A549 treated with Mapracorat at 1 μM for 4 hours (cell line): ENCODE data around the gene DPEP2NB. TPM values are rescaled to one million over a fixed set of nuclear protein-coding genes. Genes with fewer than 3 reads are reported as not detected.

Source experiments
- total RNA-seq: library from RNA; stranded (reverse); fragments of 200-300 nt; extraction: Qiagen RNA extraction; gene quantifications from 5 replicates; pipeline ENCODE4 v1.2.3, GENCODE V29; 2022

DPEP2NB gene
- total RNA-seq, result not detected in 5 replicates

DNA sequence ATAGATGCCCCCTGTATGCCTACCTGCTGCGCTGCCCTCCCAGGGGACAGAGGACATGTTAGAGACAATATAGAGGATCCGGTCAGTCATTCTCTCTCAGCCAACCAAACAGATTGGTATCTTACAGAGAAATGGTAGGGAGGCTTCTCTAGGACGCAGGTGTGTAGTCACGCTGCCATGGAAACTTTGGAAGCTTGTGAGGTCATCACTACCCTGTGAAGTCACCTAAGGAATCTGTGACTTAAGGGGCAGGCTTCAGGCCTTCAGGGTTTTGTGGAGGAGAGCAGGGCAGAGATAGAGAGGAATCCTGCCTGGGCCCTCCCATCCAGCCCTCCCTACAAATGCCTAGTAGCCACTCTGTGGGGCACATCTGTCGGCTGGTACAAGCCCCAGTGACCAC, at the start of gene DPEP2NB:
DPEP2NB (minus strand) TSS at position 231 of the 400 bp plus-strand sequence; CDS start at position 90, 141 bp downstream.

DNA sequence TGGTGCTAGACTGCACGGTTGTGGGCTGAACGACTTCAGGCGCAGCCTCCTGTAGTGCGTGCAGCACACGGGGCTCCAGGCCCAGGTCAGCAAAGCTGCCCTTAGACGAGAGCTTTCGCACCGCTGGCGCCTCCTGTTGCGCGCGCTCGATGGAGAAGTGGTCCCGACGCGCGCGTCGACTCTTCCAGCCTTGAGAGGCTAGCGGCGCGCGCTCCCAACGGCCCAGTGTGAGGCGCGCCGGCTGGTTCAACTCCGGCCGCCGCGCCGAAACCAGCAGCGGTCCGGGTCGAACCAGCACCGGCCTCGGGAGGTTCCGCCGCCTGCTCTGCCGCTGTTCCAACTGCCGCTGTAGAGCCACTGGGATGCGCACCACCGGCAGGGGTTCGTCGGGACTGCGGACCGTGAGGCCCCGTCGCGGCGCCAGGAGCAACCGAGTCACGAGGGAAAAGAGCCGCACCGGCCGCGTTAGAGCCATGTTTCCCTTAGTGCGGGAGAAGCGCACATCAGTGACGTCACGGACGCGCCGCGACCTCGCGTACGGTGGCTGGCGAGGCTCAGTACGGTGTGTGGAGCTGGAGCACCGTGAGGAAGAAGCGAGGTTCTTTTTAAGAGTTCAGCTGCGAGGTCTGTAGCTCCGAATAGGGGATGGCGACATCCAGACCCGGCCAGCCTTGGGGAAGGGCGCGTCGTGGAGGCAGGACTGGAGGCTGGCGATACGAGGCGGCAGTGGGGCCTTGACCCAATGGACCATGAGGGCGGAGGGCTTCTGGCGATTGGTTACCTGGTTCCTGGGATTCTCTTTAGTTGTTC, 7.2 kb upstream of the DPEP2NB start, which contains the start of the genes DDX28 and DUS2:
DDX28 (minus strand) TSS at position 505 of the 810 bp plus-strand sequence; CDS start at position 475, 30 bp downstream.
DUS2 (plus strand) TSS at position 557 of the 810 bp plus-strand sequence. CDS start 14,740 bp downstream, outside the sequence.

GRCh38 chr16:67998779-67999688, 16.7 kb downstream of the DPEP2NB start, which contains the start of gene DPEP2:
Gene DPEP2 (minus strand): TSS chr16:67999484. CDS start chr16:67993212, 6,272 bp downstream.

GRCh38 chr16:67979955-67980678, 35.6 kb downstream of the DPEP2NB start, which contains the start of gene DPEP3:
Gene DPEP3 (minus strand): TSS chr16:67980499. CDS start chr16:67980380, 119 bp downstream.

GRCh38 chr16:67968400-67969253, 47.1 kb downstream of the DPEP2NB start, which contains the start of gene SLC12A4:
Gene SLC12A4 (minus strand): TSS chr16:67968637. CDS start chr16:67968553, 84 bp downstream.

Other genes with a start within 250 kb of the DPEP2NB start
- gene RANBP10, start 209.4 kb downstream of the DPEP2NB start, total RNA-seq, result 8.0 to 9.6 TPM (median 8.5 TPM) in 5 replicates
- 0.39 to 0.64 TPM (median 0.47 TPM) in 5 replicates for gene TSNAXIP1, start 209.0 kb downstream of the DPEP2NB start, total RNA-seq
- 24.3 to 41.1 TPM (median 39.8 TPM) in 5 replicates for gene THAP11, start 173.6 kb downstream of the DPEP2NB start, total RNA-seq
- gene NUTF2, start 169.0 kb downstream of the DPEP2NB start, total RNA-seq, result 226 to 277 TPM (median 235 TPM) in 5 replicates
- 23.7 to 32.7 TPM (median 28.6 TPM) in 5 replicates for gene CENPT, start 168.2 kb downstream of the DPEP2NB start, total RNA-seq
- 53.8 to 72.4 TPM (median 64.2 TPM) in 5 replicates for gene EDC4, start 142.9 kb downstream of the DPEP2NB start, total RNA-seq
- gene NRN1L, start 131.0 kb downstream of the DPEP2NB start, total RNA-seq, result 0.29 TPM in 1 of 5 replicates, not detected in the others
- gene PSKH1, start 122.7 kb downstream of the DPEP2NB start, total RNA-seq, result 11.1 to 17.4 TPM (median 14.4 TPM) in 5 replicates
- 1.3 to 1.9 TPM (median 1.4 TPM) in 5 replicates for gene CTRL, start 84.0 kb downstream of the DPEP2NB start, total RNA-seq
- gene PSMB10, start 79.1 kb downstream of the DPEP2NB start, total RNA-seq, result 40.2 to 55.7 TPM (median 49.8 TPM) in 5 replicates
- 8.6 to 15.1 TPM (median 13.1 TPM) in 5 replicates for gene LCAT, start 71.8 kb downstream of the DPEP2NB start, total RNA-seq
- 23.7 to 39.8 TPM (median 34.1 TPM) in 5 replicates for gene SLC12A4, start 47.3 kb downstream of the DPEP2NB start, total RNA-seq
- gene DPEP3, start 35.4 kb downstream of the DPEP2NB start, total RNA-seq, result not detected in 5 replicates
- gene DPEP2, start 16.4 kb downstream of the DPEP2NB start, total RNA-seq, result not detected in 5 replicates
- 17.7 to 20.1 TPM (median 20.0 TPM) in 5 replicates for gene DDX28, start 7.3 kb upstream of the DPEP2NB start, total RNA-seq
- 14.5 to 17.1 TPM (median 16.6 TPM) in 5 replicates for gene DUS2, start 7.4 kb upstream of the DPEP2NB start, total RNA-seq
- gene NFATC3, start 69.5 kb upstream of the DPEP2NB start, total RNA-seq, result 12.3 to 15.2 TPM (median 14.4 TPM) in 5 replicates
- 0.06 to 0.34 TPM (median 0.09 TPM) in 4 of 5 replicates, not detected in the other for gene ESRP2, start 220.2 kb upstream of the DPEP2NB start, total RNA-seq
- gene PLA2G15, start 229.5 kb upstream of the DPEP2NB start, total RNA-seq, result 14.4 to 16.7 TPM (median 14.7 TPM) in 5 replicates
- gene SLC7A6, start 248.6 kb upstream of the DPEP2NB start, total RNA-seq, result 27.2 to 35.7 TPM (median 30.9 TPM) in 5 replicates